Upper lobe of left lung (tissue), 4 donors: Measurements from ENCODE around the gene TF.

Experiments used
- EP300 ChIP-seq, 4 donors: sonication (generic); formaldehyde crosslinking; IDR thresholded peaks; one replicate each; pipeline ENCODE4 v1.5.1; 2017; ENCODE audit warnings: antibody characterized with exemption in 4 of 4, control low read depth in 2 of 4
- POLR2A ChIP-seq, 4 donors: fragments of 450-650 bp; IDR thresholded peaks; one replicate each; pipeline ENCODE4 v1.5.1; 2016 to 2017; ENCODE audit warnings: antibody characterized with exemption in 4 of 4, mild to moderate bottlenecking in 2 of 4
- POLR2AphosphoS5 ChIP-seq, 2 donors: sonication (generic); formaldehyde crosslinking; IDR thresholded peaks; one replicate each; pipeline ENCODE4 v1.5.1; 2017; ENCODE audit warnings: antibody characterized with exemption in 2 of 2
- TF ChIP-seq, protein P1 (sequence below), 6 experiments: fragments of 450-650 bp in 4 of 6; fragments of 200-600 bp in 2 of 6; sonication (generic) in 2 of 6; IDR thresholded peaks; one replicate each; pipeline ENCODE4 v1.5.1; 2016 to 2019; ENCODE audit warnings: antibody characterized with exemption in 6 of 6

DNA sequence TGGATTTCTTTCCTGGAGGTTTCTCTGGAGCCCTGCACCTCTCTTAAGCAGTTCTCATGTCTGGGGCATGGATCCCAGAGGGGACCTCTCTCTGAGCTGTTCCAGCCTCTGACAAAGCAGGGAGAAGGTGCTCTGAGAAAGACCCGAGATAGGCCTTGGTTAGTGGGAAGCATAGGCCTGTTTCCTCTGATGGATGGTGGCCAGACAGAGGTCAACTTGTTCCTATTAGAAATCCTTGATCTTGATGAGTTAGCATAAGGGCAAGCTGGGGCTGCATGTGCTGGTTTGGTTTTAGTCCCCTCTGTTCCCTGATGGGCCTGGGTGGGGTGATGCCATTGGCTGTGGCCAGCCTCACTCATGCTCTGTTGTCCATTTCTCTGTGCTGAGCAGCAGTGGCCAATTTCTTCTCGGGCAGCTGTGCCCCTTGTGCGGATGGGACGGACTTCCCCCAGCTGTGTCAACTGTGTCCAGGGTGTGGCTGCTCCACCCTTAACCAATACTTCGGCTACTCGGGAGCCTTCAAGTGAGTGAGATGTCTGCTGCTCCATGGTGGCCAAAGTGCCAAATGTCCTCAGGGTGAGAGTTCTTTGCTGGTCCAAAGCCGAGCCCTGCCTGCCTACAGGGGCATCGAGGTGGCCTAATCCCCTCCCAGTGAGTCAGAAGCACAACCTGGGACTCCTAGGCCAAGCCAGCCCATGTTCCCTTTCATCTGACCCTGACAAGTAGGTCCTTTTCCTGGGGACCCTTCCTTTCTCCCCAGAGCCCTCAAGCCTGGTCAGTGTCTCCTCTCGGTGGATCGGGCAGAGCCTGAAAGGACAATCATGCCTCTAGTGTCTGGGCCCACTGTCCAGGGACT, 9.0 kb downstream of the TF start:
- TF ChIP-seq POLR2AphosphoS5 (IDR thresholded peaks at IDR 0.05), result no peak
- TF ChIP-seq, protein P1, sequence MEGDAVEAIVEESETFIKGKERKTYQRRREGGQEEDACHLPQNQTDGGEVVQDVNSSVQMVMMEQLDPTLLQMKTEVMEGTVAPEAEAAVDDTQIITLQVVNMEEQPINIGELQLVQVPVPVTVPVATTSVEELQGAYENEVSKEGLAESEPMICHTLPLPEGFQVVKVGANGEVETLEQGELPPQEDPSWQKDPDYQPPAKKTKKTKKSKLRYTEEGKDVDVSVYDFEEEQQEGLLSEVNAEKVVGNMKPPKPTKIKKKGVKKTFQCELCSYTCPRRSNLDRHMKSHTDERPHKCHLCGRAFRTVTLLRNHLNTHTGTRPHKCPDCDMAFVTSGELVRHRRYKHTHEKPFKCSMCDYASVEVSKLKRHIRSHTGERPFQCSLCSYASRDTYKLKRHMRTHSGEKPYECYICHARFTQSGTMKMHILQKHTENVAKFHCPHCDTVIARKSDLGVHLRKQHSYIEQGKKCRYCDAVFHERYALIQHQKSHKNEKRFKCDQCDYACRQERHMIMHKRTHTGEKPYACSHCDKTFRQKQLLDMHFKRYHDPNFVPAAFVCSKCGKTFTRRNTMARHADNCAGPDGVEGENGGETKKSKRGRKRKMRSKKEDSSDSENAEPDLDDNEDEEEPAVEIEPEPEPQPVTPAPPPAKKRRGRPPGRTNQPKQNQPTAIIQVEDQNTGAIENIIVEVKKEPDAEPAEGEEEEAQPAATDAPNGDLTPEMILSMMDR (IDR thresholded peaks at IDR 0.05), result no peak
- TF ChIP-seq EP300 (IDR thresholded peaks at IDR 0.05), result no peak
- TF ChIP-seq POLR2A (IDR thresholded peaks at IDR 0.05), result no peak
